Measurements from ENCODE around the gene TPD52L2. TPM values are rescaled to one million over a fixed set of nuclear protein-coding genes. Genes with fewer than 3 reads are reported as not detected.
A peak's percentile ranks its signal among the peaks of the same experiment; 100 is the strongest.

The TPD52L2 gene
- total RNA-seq, 2 experiments from 2014 or later = 67.8 to 70.8 TPM

DNA sequence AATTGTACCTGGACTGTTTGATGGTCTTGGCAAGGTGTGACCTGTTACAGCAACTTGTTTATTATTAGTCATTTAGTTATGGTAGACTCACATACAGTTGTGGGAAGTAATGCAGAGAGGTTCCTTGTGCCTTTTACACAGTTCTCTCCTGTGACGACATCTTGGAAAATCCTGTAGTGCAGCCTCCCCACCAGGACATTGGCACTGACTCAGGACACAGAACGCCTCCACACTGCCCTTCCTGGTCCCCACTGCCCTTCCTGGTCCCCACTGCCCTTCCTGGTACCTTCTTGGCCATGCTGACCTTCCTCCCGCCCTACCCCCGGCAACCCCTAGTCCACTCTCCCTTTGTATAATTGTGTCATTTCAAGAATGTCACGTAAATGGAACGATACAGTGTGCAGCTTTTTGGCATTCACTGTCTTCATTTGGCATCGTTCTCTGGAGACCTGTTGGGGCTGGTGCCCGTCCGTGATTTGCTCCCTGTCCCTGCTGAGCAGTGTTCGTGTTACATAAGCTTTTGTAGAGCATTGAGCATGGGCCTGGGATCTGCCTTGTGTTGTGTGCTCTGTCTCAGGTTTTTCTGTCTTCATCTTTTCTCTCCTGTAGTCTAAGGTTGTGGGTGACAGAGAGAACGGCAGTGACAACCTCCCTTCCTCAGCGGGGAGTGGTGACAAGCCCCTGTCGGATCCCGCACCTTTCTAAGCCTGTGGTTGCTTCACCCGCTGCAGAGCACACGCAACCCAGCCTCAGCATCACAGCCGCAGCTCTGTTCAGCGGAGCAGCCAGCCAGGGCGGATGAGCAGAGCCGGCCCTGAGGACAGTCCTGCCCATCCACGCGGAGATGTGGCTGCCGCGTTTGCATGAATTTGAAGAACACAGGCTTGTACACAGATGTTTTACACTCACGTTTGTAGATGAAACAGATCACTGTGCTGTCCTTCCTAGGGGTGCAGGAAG, 24.5 kb downstream of the TPD52L2 start:
- DNase-seq = no peak
- H3K36me3 Mint-ChIP-seq = peaks cover 23% of the 10 kb centered on the region
- H3K4me3 Mint-ChIP-seq = no peak overlapping the region
- H3K9me3 Mint-ChIP-seq = no peaks in the 10 kb centered on the region
- ChIA-PET CTCF (no interaction called here), POLR2A (no interaction called here)
- H3K27me3 Mint-ChIP-seq = no peaks in the 10 kb centered on the region
- intact Hi-C loops (cut with micrococcal nuclease) = loop anchor here (10.0 kb wide), 1 partner anchor 175 kb away; the partner anchor contains the start of gene TCEA2
- H3K4me1 Mint-ChIP-seq (ENCODE audit: low read depth) = peaks cover 4% of the 10 kb centered on the region
- H3K27ac Mint-ChIP-seq = no peak overlapping the region

GRCh38 chr20:63890201-63890576, 25.1 kb downstream of the TPD52L2 start:
- Mint-ChIP-seq H3K27me3 (no peaks in the 10 kb centered on the region), H3K4me1 (ENCODE audit: low read depth) (peaks cover 4% of the 10 kb centered on the region), H3K9me3 (no peaks in the 10 kb centered on the region), H3K4me3 (no peak overlapping the region), H3K27ac (no peak overlapping the region), H3K36me3 (peaks cover 16% of the 10 kb centered on the region)
- DNase-seq = no peak
- ChIA-PET CTCF (no interaction called here), POLR2A (no interaction called here)
- intact Hi-C loops (cut with micrococcal nuclease) = loop anchor here (10.0 kb wide), 1 partner anchor 175 kb away; the partner anchor contains the start of gene TCEA2

DNA sequence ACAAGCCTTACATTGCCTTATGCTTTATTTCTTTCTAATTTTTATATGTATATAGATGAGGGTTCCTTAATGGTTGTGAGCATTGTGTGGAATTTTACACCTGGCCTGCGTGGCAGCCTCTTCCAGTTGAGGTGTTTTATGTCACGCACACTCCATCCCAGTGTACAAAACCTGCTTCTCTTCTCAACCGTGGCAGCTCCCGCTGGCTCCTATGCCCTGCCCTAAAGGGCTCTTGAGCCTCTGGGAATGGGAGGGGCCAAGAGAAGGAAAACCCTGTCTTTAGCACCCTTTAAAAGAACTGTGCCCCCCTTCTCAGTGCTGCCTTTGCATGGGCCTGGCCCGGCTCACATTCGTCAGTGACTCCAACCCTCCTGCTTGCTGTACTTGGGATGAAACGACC, 25.5 kb downstream of the TPD52L2 start:
- intact Hi-C loops (cut with micrococcal nuclease) = loop anchor here (10.0 kb wide), 1 partner anchor 174 kb away; the partner anchor contains the start of gene TCEA2
- Mint-ChIP-seq H3K9me3 (no peaks in the 10 kb centered on the region), H3K4me1 (ENCODE audit: low read depth) (peaks cover 4% of the 10 kb centered on the region), H3K4me3 (no peak overlapping the region), H3K27ac (no peak overlapping the region), H3K27me3 (no peaks in the 10 kb centered on the region), H3K36me3 (peaks cover 16% of the 10 kb centered on the region)
- ChIA-PET POLR2A (no interaction called here), CTCF (no interaction called here)
- no peak for DNase-seq

- ChIA-PET POLR2A (interaction anchor here (1.5 kb wide), 1 partner anchor 10 kb away, joined by 4 read pairs; no protein-coding TSS in a partner anchor), CTCF (no interaction called here)
- DNase-seq = no peak
- Mint-ChIP-seq H3K4me3 (no peak overlapping the region), H3K27ac (no peak overlapping the region), H3K9me3 (no peaks in the 10 kb centered on the region), H3K4me1 (ENCODE audit: low read depth) (peaks cover 11% of the 10 kb centered on the region), H3K36me3 (peaks cover 19% of the 10 kb centered on the region), H3K27me3 (no peaks in the 10 kb centered on the region)
- intact Hi-C loops (cut with micrococcal nuclease) = loop anchor here (10.0 kb wide), 1 partner anchor 173 kb away; the partner anchor contains the start of gene TCEA2
Measured at GRCh38 chr20:63891061-63892002, 26.3 kb downstream of the TPD52L2 start.

DNA sequence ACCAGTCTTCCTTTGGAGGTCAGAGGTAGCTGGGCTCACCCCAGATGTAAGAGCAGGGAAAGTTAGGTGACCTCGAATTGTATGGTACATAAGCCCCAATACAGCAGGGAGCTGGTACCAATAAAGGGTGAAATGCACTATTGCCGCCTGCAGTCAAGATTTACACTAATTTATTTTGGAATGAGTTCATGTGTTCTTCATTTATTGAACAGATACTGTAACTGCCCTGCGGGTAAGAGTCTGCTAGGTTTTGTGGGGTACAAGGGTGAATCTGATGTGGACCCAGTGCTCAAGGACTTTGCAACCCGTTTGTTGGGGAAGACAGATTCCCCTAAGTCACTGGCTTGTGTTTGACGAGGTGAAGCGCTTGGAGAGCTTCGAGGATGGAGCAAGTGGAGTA, 27.3 kb downstream of the TPD52L2 start:
- peaks cover 19% of the 10 kb centered on the region for H3K36me3 Mint-ChIP-seq
- no peak overlapping the region for H3K4me3 Mint-ChIP-seq
- H3K27me3 Mint-ChIP-seq = no peaks in the 10 kb centered on the region
- DNase-seq = no peak
- ChIA-PET POLR2A (interaction anchor here (1.5 kb wide), 1 partner anchor 11 kb away, joined by 4 read pairs; no protein-coding TSS in a partner anchor), CTCF (no interaction called here)
- peaks cover 19% of the 10 kb centered on the region for H3K4me1 Mint-ChIP-seq (ENCODE audit: low read depth)
- no peaks in the 10 kb centered on the region for H3K9me3 Mint-ChIP-seq
- intact Hi-C loops (cut with micrococcal nuclease) = loop anchor here (10.0 kb wide), 1 partner anchor 172 kb away; the partner anchor contains the start of gene TCEA2
- no peak overlapping the region for H3K27ac Mint-ChIP-seq

- Mint-ChIP-seq H3K27ac (no peak overlapping the region), H3K27me3 (no peaks in the 10 kb centered on the region), H3K36me3 (peaks cover 23% of the 10 kb centered on the region), H3K9me3 (no peaks in the 10 kb centered on the region), H3K4me3 (peak overlapping the region; percentile 63), H3K4me1 (ENCODE audit: low read depth) (peaks cover 33% of the 10 kb centered on the region)
- CTCF ChIA-PET = interaction anchor here (1.5 kb wide), 1 partner anchor 87 kb away, joined by 4 read pairs; no protein-coding TSS in a partner anchor
- intact Hi-C loops (cut with micrococcal nuclease) = loop anchor here (2.0 to 10.0 kb wide), 2 partner anchors 29 to 171 kb away; partner anchors contain the start of genes TCEA2 and TPD52L2
- POLR2A ChIA-PET = interaction anchor here (0.6 to 0.7 kb wide), 2 partner anchors 27 to 267 kb away, joined by 3 read pairs; no protein-coding TSS in a partner anchor
- DNase-seq = no peak
Measured at GRCh38 chr20:63893999-63894357, 28.9 kb downstream of the TPD52L2 start.

GRCh38 chr20:63894358-63895201, 29.5 kb downstream of the TPD52L2 start, which contains the start of gene DNAJC5:
Gene DNAJC5, plus strand, starts transcription at chr20:63895126. Its CDS starts 33,220 bp downstream, at chr20:63928346.
- peak within 1 kb of the TSS; percentile 97 for H3K4me3 Mint-ChIP-seq
- peaks cover 37% of the 10 kb centered on the region for H3K4me1 Mint-ChIP-seq (ENCODE audit: low read depth)
- peak within 1 kb of the TSS; percentile 97 for H3K27ac Mint-ChIP-seq
- ChIA-PET CTCF (interaction anchor here (1.5 to 2.4 kb wide), 2 partner anchors 29 to 86 kb away, joined by 4 to 12 read pairs; partner anchors contain the start of gene TPD52L2), POLR2A (interaction anchor here (0.7 kb wide), 1 partner anchor 267 kb away, joined by 3 read pairs; no protein-coding TSS in a partner anchor)
- H3K9me3 Mint-ChIP-seq = no peaks in the 10 kb centered on the region
- DNase-seq = peak; percentile 97
- intact Hi-C loops (cut with micrococcal nuclease) = loop anchor here (2.0 to 10.0 kb wide), 2 partner anchors 30 to 170 kb away; partner anchors contain the start of genes TCEA2 and TPD52L2
- H3K36me3 Mint-ChIP-seq = peaks cover 20% of the 10 kb centered on the region
- H3K27me3 Mint-ChIP-seq = no peaks in the 10 kb centered on the region

GRCh38 chr20:63895202-63895951, 30.3 kb downstream of the TPD52L2 start:
- Mint-ChIP-seq H3K27me3 (no peaks in the 10 kb centered on the region), H3K27ac (peak overlapping the region; percentile 97), H3K4me3 (peak overlapping the region; percentile 97), H3K9me3 (no peaks in the 10 kb centered on the region), H3K36me3 (peaks cover 17% of the 10 kb centered on the region), H3K4me1 (ENCODE audit: low read depth) (peaks cover 40% of the 10 kb centered on the region)
- DNase-seq = no peak
- ChIA-PET POLR2A (interaction anchor here (0.9 to 2.1 kb wide), 5 partner anchors 22 to 84 kb away, joined by 3 to 9 read pairs (median 5); partner anchors contain the start of genes SAMD10, TPD52L2 and UCKL1), CTCF (interaction anchor here (0.6 to 2.4 kb wide), 10 partner anchors 22 to 358 kb away, joined by 3 to 12 read pairs (median 4); partner anchors contain the start of genes ARFRP1, SAMD10, TPD52L2 and ZGPAT)
- intact Hi-C loops (cut with micrococcal nuclease) = loop anchor here (2.0 to 10.0 kb wide), 2 partner anchors 31 to 169 kb away; partner anchors contain the start of genes TCEA2 and TPD52L2

GRCh38 chr20:63895952-63896263, 30.8 kb downstream of the TPD52L2 start:
- no peak for DNase-seq
- intact Hi-C loops (cut with micrococcal nuclease) = loop anchor here (2.0 to 10.0 kb wide), 4 partner anchors 23 to 169 kb away; partner anchors contain the start of genes SAMD10, TCEA2 and TPD52L2
- ChIA-PET CTCF (interaction anchor here (0.9 to 2.4 kb wide), 9 partner anchors 22 to 358 kb away, joined by 3 to 12 read pairs (median 4); partner anchors contain the start of genes ARFRP1, SAMD10, TPD52L2 and ZGPAT), POLR2A (interaction anchor here (0.9 to 2.1 kb wide), 5 partner anchors 23 to 84 kb away, joined by 3 to 9 read pairs (median 5); partner anchors contain the start of genes SAMD10, TPD52L2 and UCKL1)
- H3K27me3 Mint-ChIP-seq = no peaks in the 10 kb centered on the region
- peak overlapping the region; percentile 97 for H3K27ac Mint-ChIP-seq
- no peaks in the 10 kb centered on the region for H3K9me3 Mint-ChIP-seq
- H3K4me1 Mint-ChIP-seq (ENCODE audit: low read depth) = peaks cover 44% of the 10 kb centered on the region
- peaks cover 17% of the 10 kb centered on the region for H3K36me3 Mint-ChIP-seq
- peak overlapping the region; percentile 97 for H3K4me3 Mint-ChIP-seq

Measured in activated CD4-positive, alpha-beta memory T cell treated with anti-CD3 and anti-CD28 coated beads for 36 hours (primary cell).